GM12865 (cell line): Measurements from ENCODE around the gene OR10H5.
"Not testable (repeated sequence)": the region's sequence is repeated elsewhere in the genome, so short reads cannot be mapped to it uniquely, and the experiment has no call there.

Source experiments
- DNase-seq: peaks from one replicate; pipeline ENCODE4 v3.0.0; 2010; ENCODE audit warnings: low read depth
- H3K4me3 ChIP-seq: 2 replicates; pipeline ENCODE4 v1.5.1; 2011; ENCODE audit warnings: mild to moderate bottlenecking, low read depth, low read length, control low read depth
- TF ChIP-seq, protein P1 (sequence below): IDR thresholded peaks from 2 replicates; pipeline ENCODE4 v1.5.1; 2011; ENCODE audit warnings: low read length, control low read depth, low read depth, inconsistent platforms; ENCODE audit not compliant: insufficient read depth; ENCODE audit errors: missing control alignments

OR10H5 gene, protein sequence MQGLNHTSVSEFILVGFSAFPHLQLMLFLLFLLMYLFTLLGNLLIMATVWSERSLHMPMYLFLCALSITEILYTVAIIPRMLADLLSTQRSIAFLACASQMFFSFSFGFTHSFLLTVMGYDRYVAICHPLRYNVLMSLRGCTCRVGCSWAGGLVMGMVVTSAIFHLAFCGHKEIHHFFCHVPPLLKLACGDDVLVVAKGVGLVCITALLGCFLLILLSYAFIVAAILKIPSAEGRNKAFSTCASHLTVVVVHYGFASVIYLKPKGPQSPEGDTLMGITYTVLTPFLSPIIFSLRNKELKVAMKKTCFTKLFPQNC

DNA sequence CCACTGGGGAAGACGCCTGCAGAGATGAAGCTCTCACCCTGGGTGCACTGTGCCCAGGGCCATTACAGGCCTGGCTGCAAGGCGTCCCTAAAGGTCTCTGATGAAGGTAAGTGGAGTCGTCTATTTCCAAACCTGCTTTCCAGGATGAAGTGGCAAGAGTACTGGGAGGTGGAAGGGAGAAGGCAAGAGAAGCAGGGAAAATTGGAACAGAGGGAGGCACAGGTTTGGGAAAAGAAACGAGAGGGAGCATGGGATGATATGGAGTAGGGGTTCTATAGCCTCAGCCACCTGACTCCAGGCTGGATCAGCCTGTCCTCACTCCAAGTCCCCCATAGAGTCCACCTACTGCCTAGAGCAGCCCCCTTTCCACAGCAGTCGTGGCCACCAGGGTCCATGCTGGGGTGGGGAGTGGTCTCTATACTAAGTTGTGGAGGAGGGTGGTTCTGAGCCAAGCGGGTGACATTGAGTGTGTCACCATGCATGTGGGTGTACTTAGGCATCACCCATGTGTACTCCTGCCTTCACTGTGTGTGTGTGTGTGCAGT, at the start of gene OR10H5:
Gene OR10H5, plus strand, starts transcription at position 51 of the 545 bp plus-strand sequence. CDS start 6,388 bp downstream, outside the sequence.
- H3K4me3 ChIP-seq = no peak within 1 kb of the TSS
- TF ChIP-seq, protein P1, sequence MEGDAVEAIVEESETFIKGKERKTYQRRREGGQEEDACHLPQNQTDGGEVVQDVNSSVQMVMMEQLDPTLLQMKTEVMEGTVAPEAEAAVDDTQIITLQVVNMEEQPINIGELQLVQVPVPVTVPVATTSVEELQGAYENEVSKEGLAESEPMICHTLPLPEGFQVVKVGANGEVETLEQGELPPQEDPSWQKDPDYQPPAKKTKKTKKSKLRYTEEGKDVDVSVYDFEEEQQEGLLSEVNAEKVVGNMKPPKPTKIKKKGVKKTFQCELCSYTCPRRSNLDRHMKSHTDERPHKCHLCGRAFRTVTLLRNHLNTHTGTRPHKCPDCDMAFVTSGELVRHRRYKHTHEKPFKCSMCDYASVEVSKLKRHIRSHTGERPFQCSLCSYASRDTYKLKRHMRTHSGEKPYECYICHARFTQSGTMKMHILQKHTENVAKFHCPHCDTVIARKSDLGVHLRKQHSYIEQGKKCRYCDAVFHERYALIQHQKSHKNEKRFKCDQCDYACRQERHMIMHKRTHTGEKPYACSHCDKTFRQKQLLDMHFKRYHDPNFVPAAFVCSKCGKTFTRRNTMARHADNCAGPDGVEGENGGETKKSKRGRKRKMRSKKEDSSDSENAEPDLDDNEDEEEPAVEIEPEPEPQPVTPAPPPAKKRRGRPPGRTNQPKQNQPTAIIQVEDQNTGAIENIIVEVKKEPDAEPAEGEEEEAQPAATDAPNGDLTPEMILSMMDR = no peak
- no peak for DNase-seq

DNA sequence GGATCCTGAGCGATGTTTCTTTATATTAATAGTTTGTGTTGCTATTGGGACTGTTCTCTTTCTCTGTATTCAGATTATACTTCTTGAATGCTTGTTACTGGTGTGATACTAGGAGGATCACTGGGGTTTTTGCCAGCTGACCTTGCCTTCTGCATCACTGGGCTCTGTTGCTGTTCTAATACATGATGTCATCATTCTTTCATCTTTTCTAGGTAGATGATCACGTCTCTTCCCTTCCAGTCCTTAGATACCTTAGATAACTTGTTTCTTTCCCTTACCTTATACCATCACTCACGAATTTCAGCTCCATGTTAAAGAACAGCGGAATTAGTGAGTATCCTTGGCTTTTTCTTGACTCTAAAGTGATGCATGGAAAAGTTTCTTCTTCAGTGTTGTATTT, 49.7 kb upstream of the OR10H5 start, which contains the start of gene OR10H3:
Gene OR10H3, plus strand, starts transcription at position 264 of the 400 bp plus-strand sequence. CDS start 3,408 bp downstream, outside the sequence.
- DNase-seq = no peak
- TF ChIP-seq, protein P1 = no peak
- H3K4me3 ChIP-seq = no peak within 1 kb of the TSS

DNA sequence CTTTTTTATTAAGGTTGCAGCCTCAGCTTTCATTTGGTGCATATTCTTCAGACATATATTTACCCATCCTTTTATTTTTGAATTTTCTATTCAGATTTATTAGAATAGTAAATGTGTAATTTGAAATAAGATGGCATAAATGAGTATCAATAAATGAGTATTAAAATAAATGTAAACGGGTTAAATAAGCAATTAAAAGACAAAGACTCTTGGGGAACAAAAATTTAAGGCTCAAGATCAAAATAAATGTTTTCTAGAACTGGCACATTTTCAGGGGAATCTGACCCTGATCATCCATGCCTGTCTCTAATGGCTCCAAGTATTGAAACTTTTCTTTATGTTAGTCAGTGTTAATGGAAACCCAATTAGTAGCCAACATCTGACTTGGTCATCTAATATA, 46.7 kb upstream of the OR10H5 start:
- DNase-seq = no peak
- no peak overlapping the region for H3K4me3 ChIP-seq
- TF ChIP-seq, protein P1 = no peak

DNA sequence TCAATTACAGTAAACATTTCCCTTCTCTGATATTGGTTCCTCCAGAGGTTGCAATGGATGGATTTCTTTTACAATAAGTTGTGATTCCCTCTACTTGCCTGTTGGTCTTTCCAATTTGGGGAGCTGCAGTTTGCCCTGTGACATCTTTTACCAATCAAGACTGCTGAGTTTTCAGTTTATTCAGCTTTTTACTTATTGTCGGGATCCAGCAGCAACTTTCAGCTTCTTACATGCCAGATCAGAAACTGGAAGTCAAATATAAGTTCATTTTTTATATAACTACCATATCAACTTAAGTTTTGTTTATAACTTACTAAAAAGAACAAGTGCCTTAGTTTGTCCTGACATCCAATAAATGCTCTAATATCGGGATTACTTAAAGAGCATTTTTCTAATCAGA, 39.2 kb upstream of the OR10H5 start:
- no peak overlapping the region for H3K4me3 ChIP-seq
- no peak for DNase-seq
- TF ChIP-seq, protein P1 = no peak

DNA sequence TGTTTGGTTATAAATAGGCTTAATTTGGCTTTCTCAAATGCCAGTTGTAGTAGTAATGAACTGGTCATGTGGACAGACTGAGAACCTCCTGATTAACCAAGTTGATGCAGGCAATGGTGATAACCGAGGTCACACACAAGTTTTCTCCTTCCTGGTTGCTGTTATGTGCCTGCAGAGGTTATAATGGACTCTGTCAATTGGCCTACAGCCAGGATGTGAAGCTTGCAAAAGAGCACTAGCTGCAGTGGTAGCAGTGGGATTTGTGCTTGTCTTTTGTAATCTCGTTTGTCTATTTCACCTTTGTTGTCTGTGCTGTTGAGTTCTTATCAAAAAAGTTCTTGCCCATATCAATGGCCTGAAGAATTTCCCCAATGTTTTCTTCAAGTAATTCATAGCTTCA, 29.1 kb upstream of the OR10H5 start:
- TF ChIP-seq, protein P1 = no peak
- no peak for DNase-seq
- H3K4me3 ChIP-seq = no peak overlapping the region

DNA sequence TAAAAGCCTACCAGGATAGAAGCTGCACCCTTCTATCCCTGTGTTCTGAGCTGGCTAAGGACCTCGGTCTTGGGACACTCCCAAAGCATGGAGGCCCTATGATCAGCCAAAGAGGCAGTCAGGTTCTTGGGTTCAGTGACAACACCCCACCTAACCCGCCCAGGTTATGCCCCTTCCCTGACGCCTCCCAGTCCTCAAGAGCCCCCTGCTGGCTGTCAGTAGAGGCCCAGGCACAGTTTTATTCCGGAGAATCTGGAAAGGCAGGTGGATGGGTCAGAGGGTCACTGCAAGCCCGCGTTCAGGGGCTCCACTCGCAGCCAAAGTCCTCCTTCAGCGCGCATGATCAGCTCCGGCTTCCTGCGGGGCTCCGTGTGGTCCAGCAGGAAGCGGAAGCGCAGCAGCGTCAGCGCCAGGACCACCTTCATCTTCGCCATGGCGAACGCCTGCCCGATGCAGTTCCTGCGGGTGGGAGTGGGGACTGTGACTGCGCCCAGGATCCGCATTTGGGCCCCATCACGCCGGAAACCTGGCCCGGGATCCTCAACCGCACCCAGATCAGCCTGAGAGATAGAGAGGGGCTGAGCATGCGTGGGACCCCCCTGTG, 27.4 kb upstream of the OR10H5 start:
- no peak overlapping the region for H3K4me3 ChIP-seq
- peak; percentile 7 for DNase-seq
- TF ChIP-seq, protein P1 = peak; percentile 32

DNA sequence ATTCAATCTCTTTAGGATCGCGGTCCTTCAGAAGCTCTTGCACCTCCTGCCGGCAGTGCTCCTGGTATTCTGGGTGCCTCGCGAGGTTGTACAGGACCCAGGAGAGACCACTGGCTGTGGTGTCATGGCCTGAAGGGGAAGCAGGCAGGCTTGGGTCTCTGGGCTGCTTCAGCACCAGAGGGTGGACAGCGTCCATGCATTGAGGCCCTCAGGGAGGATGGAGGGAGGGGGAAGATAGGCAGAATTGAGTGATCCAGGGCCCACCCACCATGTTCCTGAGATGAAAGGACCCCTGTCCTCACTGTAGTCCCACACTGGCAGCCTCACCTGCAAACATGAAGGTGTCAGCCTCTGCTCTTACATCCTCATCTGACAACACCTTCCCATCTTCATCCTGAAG, 17.9 kb upstream of the OR10H5 start:
- TF ChIP-seq, protein P1 = no peak
- no peak for DNase-seq
- no peak overlapping the region for H3K4me3 ChIP-seq

DNA sequence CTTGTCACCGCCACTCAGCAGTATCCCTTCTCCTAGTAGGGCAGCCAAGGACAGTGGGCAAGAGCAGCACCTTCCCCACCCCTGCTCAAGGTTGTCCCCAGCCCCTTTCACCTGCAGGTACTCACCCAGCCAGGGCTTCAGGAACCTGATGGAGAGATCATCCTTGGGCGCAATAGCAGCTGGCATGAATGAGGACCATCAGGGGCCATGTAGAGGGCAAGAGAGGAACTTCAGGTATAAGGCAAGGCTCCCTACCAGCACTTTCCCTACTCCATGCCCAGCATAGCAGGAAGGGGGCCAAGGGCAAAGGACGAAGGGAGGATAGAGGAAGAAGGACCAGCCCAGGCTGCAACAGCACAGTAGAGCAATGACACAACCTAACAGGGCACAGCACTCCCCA, 13.3 kb upstream of the OR10H5 start:
- H3K4me3 ChIP-seq, DNase-seq: not testable (repeated sequence)
